DND-41 (cell line): ENCODE measurements around the gene IQCH.

Experiments used
- ATAC-seq: fragments of 200-7000 bp; cut with Tn5 transposase; 3 replicates; pipeline ENCODE4 v1.9.1; 2021; ENCODE audit warnings: low read depth; ENCODE audit not compliant: insufficient read depth
- DNase-seq: peaks from one replicate; pipeline ENCODE4 v3.0.0-alpha.2; 2020
- H2AFZ ChIP-seq: 2 replicates; pipeline ENCODE4 v1.6.0; 2012; ENCODE audit warnings: low read depth, low read length
- H3K27ac ChIP-seq: 2 replicates; pipeline ENCODE4 v1.5.1; 2012; ENCODE audit warnings: low read length, inconsistent platforms
- H3K27me3 ChIP-seq: fragments of 200-600 bp; sonication (generic); 2 replicates; pipeline ENCODE4 v1.6.0; 2012; ENCODE audit warnings: low read length, mild to moderate bottlenecking, inconsistent platforms; ENCODE audit not compliant: insufficient read depth, poor library complexity
- H3K36me3 ChIP-seq: 2 replicates; pipeline ENCODE4 v1.5.1; 2012; ENCODE audit warnings: low read length, inconsistent platforms; ENCODE audit not compliant: insufficient read depth
- H3K4me1 ChIP-seq: 2 replicates; pipeline ENCODE4 v1.5.1; 2012; ENCODE audit warnings: mild to moderate bottlenecking, low read length; ENCODE audit not compliant: insufficient read depth
- H3K4me2 ChIP-seq: 2 replicates; pipeline ENCODE4 v1.6.0; 2012; ENCODE audit warnings: mild to moderate bottlenecking, moderate library complexity, low read length, inconsistent platforms; ENCODE audit not compliant: insufficient read depth
- H3K4me3 ChIP-seq, 2 experiments: fragments of 200-600 bp in 1 of 2; shearing (Covaris generic) in 1 of 2; 2 replicates each; pipeline ENCODE4 v1.5.1; 2012 to 2016; ENCODE audit warnings: inconsistent platforms in 2 of 2, low read length in 2 of 2, mild to moderate bottlenecking in 2 of 2, low read depth in 1 of 2, moderate library complexity in 1 of 2
- H3K79me2 ChIP-seq: 2 replicates; pipeline ENCODE4 v1.6.0; 2012; ENCODE audit warnings: low read length, inconsistent platforms; ENCODE audit not compliant: insufficient read depth
- H3K9ac ChIP-seq: 2 replicates; pipeline ENCODE4 v1.6.0; 2012; ENCODE audit warnings: low read depth, mild to moderate bottlenecking, inconsistent platforms, low read length, moderate library complexity
- H3K9me3 ChIP-seq: 2 replicates; pipeline ENCODE4 v1.5.1; 2012; ENCODE audit warnings: low read length, moderate library complexity, mild to moderate bottlenecking, inconsistent platforms; ENCODE audit not compliant: insufficient read depth, severe bottlenecking
- H4K20me1 ChIP-seq: 2 replicates; pipeline ENCODE4 v1.6.0; 2012; ENCODE audit warnings: low read length; ENCODE audit not compliant: insufficient read depth
- EZH2 ChIP-seq: IDR thresholded peaks from 3 replicates; pipeline ENCODE4 v1.6.1; 2012; ENCODE audit warnings: borderline replicate concordance, low read depth, mild to moderate bottlenecking, moderate library complexity, low read length, inconsistent platforms; ENCODE audit not compliant: severe bottlenecking
- TF ChIP-seq, protein P1 (sequence below): IDR thresholded peaks from 2 replicates; pipeline ENCODE4 v1.5.1; 2012; ENCODE audit warnings: borderline replicate concordance, low read length, moderate library complexity, mild to moderate bottlenecking; ENCODE audit not compliant: poor library complexity, severe bottlenecking; ENCODE audit errors: extremely low read depth

Gene IQCH

DNA sequence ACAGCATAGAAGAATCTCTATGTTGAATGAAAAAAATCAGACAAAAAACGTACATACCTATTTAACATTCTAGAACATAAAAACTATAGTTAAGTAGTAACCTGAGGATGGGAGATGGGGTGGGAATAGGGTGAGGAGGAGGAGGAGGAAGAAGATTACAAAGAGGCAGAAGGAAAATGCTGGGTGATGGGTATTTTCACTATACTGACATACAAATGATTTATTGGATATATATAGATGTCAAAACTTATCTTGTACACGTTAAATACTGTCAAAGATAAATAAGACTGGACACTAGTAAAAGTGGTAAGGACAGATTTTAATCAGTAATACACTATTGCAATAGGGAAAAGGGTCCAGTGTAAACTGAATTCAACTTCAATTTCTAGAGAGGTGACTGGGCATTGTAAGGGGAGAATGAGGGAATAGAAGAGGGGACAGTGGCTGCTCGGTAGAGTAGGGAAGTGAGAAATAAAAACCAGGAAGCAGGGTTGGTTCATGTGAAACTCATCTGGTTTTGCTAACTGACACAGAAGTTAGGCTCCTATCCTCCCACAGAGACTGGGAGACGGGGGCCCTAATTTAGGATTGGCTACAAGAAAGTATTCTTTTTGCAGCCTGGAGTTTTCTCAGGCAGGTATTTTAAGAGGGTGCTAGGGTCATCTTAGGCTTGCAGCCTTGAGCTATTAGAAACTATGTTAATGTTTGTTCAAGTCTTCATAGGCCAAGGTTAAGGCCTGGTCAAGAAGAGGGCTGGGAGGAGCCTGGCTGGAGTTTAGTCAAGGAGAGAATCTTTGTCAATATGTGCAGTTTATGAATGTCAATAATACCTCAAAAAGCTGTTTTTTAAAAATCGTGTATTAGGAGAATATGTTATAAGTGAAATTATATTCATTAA is 251.3 kb downstream of the IQCH start:
- no peak overlapping the region for H2AFZ ChIP-seq
- no peak overlapping the region for H3K4me3 ChIP-seq
- no peaks in the 10 kb centered on the region for H3K4me1 ChIP-seq
- no peak overlapping the region for H3K9ac ChIP-seq
- no peaks in the 10 kb centered on the region for H3K27me3 ChIP-seq
- TF ChIP-seq EZH2: no peak
- TF ChIP-seq, protein P1, sequence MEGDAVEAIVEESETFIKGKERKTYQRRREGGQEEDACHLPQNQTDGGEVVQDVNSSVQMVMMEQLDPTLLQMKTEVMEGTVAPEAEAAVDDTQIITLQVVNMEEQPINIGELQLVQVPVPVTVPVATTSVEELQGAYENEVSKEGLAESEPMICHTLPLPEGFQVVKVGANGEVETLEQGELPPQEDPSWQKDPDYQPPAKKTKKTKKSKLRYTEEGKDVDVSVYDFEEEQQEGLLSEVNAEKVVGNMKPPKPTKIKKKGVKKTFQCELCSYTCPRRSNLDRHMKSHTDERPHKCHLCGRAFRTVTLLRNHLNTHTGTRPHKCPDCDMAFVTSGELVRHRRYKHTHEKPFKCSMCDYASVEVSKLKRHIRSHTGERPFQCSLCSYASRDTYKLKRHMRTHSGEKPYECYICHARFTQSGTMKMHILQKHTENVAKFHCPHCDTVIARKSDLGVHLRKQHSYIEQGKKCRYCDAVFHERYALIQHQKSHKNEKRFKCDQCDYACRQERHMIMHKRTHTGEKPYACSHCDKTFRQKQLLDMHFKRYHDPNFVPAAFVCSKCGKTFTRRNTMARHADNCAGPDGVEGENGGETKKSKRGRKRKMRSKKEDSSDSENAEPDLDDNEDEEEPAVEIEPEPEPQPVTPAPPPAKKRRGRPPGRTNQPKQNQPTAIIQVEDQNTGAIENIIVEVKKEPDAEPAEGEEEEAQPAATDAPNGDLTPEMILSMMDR: no peak
- no peak overlapping the region for H3K27ac ChIP-seq
- no peaks in the 10 kb centered on the region for H3K79me2 ChIP-seq
- no peak overlapping the region for H3K4me2 ChIP-seq
- H4K20me1 ChIP-seq: no peaks in the 10 kb centered on the region
- DNase-seq (no peak), ATAC-seq (no peak)
- no peaks in the 10 kb centered on the region for H3K36me3 ChIP-seq
- H3K9me3 ChIP-seq: no peaks in the 10 kb centered on the region

DNA sequence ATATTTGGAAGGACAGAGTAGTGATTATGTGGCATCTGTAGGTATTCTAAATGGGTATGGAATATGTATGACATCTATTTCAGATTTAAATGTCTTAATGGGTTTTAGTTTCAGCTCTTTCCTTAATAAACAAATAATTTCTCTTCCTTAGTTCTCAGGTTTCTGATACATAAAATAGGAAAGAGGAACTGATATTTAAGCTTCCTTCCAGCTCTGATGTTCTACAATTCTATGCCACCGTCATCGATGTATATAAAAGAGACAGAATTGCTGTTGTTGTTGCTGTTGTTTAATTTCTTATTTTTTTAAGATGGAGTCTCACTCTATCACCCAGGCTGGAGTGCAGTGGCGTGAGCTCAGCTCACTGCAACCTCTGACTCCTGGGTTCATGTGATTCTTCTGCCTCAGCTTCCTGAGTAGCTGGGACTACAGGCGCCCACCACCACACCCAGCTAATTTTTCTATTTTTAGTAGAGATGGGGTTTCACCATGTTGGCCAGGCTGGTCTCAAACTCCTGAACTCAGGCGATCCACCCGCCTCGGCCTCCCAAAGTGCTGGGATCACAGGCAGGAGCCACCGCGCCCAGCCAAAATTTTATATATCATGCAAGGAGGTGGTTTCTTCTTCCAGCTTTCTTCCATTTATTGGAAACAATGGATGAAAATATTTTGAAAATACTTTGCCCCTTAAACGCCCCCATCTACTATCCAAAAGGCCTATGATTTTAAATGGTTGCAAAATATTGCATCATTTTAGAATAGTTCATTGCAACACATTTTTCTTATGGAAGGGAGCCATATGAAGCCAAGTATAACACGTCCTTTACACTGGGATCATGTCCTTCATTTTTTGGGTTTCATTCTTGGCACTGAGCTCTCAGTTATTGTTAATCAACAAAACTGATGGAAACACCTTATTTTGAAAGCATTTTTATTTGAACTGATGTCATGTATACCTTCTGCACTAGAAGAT is 252.5 kb downstream of the IQCH start:
- no peak for DNase-seq
- Histone ChIP-seq H2AFZ (no peak overlapping the region), H3K4me2 (no peak overlapping the region), H3K27me3 (no peaks in the 10 kb centered on the region), H3K4me3 (no peak overlapping the region), H3K9ac (no peak overlapping the region), H3K9me3 (no peaks in the 10 kb centered on the region), H3K79me2 (no peaks in the 10 kb centered on the region), H4K20me1 (no peaks in the 10 kb centered on the region), H3K27ac (no peak overlapping the region), H3K4me1 (no peaks in the 10 kb centered on the region), H3K36me3 (no peaks in the 10 kb centered on the region)
- no peak for ATAC-seq
- no peak for TF ChIP-seq EZH2
- TF ChIP-seq, protein P1: no peak

DNA sequence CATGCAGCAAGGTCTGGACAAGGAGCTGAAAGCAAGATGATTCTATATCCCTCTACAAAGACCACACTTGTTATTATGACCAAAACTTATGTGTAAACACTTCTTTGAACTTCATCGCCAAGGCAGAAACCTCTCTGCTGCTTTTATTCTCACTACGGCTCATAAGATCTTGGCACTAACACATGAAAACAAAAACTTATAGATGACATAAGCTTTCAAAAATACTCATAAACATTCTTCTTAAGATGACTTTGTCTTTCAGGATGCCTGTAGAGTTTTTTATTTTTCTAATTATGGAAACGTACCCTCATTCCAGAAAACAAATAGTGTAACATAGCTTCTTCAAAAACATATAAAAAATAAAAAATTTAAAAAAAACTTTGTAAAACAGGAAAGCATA is 253.8 kb downstream of the IQCH start:
- Histone ChIP-seq H3K4me3 (no peak overlapping the region), H3K4me1 (no peaks in the 10 kb centered on the region), H2AFZ (no peak overlapping the region), H3K79me2 (no peaks in the 10 kb centered on the region), H4K20me1 (no peaks in the 10 kb centered on the region), H3K9me3 (no peaks in the 10 kb centered on the region), H3K27ac (no peak overlapping the region), H3K36me3 (peaks cover 2% of the 10 kb centered on the region; the same call in 1 of the 2 replicates), H3K27me3 (no peaks in the 10 kb centered on the region), H3K9ac (no peak overlapping the region), H3K4me2 (no peak overlapping the region)
- DNase-seq (no peak), ATAC-seq (no peak)
- no peak for TF ChIP-seq EZH2
- TF ChIP-seq, protein P1: no peak
